Measurements from ENCODE around the gene RDH13.

- TF ChIP-seq CTCF (IDR thresholded peaks at IDR 0.05) (no peak), POLR2A (IDR thresholded peaks at IDR 0.05) (no peak)
Observed at GRCh38 chr19:55053735-55054134, 9.2 kb downstream of the RDH13 start.

All from adrenal gland (tissue), 5 donors.